Neural cell (in vitro differentiated cells): ENCODE results near the gene NHS. TPM values are rescaled to one million over a fixed set of nuclear protein-coding genes. Genes with fewer than 3 reads are reported as not detected.
"Not testable (repeated sequence)": the region's sequence is repeated elsewhere in the genome, so short reads cannot be mapped to it uniquely, and the experiment has no call there.

Experiments used
- H2AFZ ChIP-seq: fragments of 200-600, 300-800 bp; sonication (generic), shearing (Covaris generic); 2 replicates; pipeline ENCODE4 v1.6.0; 2014; ENCODE audit warnings: low read depth, mild to moderate bottlenecking, antibody characterized with exemption, low read length, moderate library complexity
- H3F3A ChIP-seq: fragments of 200-600 bp; shearing (Covaris generic); 2 replicates; pipeline ENCODE4 v1.6.1; 2016; ENCODE audit warnings: mild to moderate bottlenecking, moderate library complexity, mixed read lengths, antibody characterized with exemption, low read length; ENCODE audit not compliant: insufficient read depth, poor library complexity, severe bottlenecking
- H3K27ac ChIP-seq: fragments of 200-600, 300-800 bp; sonication (generic), shearing (Covaris generic); 2 replicates; pipeline ENCODE4 v1.5.1; 2014; ENCODE audit warnings: mild to moderate bottlenecking, low read length, moderate library complexity
- H3K27me3 ChIP-seq: fragments of 300-800, 200-600 bp; sonication (generic), shearing (Covaris generic); 2 replicates; pipeline ENCODE4 v1.6.0; 2014; ENCODE audit warnings: mild to moderate bottlenecking, low read depth, low read length, moderate library complexity; ENCODE audit not compliant: insufficient read depth
- H3K36me3 ChIP-seq: fragments of 300-800, 200-600 bp; sonication (generic), shearing (Covaris generic); 2 replicates; pipeline ENCODE4 v1.5.1; 2014; ENCODE audit warnings: mild to moderate bottlenecking, antibody characterized with exemption, low read length, moderate library complexity; ENCODE audit not compliant: insufficient read depth
- H3K4me2 ChIP-seq: fragments of 300-800, 200-600 bp; sonication (generic), shearing (Covaris generic); 2 replicates; pipeline ENCODE4 v1.6.0; 2014; ENCODE audit warnings: mild to moderate bottlenecking, low read length
- H3K4me3 ChIP-seq: fragments of 300-800, 200-600 bp; sonication (generic), shearing (Covaris generic); 2 replicates; pipeline ENCODE4 v1.5.1; 2014; ENCODE audit warnings: mild to moderate bottlenecking, low read length, moderate library complexity
- H3K79me2 ChIP-seq: fragments of 200-600 bp; shearing (Covaris generic); replicated peaks from 2 replicates; pipeline ENCODE4 v1.6.0; 2014; ENCODE audit warnings: mild to moderate bottlenecking, low read length, moderate library complexity; ENCODE audit not compliant: insufficient read depth
- H3K9ac ChIP-seq: fragments of 300-800, 200-600 bp; sonication (generic), shearing (Covaris generic); 2 replicates; pipeline ENCODE4 v1.6.1; 2016; ENCODE audit warnings: mild to moderate bottlenecking, low read length, mixed read lengths
- H3K9me2 ChIP-seq: fragments of 200-600 bp; shearing (Covaris generic); 2 replicates; pipeline ENCODE4 v1.6.1; 2016; ENCODE audit warnings: mild to moderate bottlenecking, low read length, mixed read lengths; ENCODE audit not compliant: insufficient read depth
- H3K9me3 ChIP-seq: fragments of 200-600, 300-800 bp; sonication (generic), shearing (Covaris generic); 2 replicates; pipeline ENCODE4 v1.6.1; 2016; ENCODE audit warnings: mild to moderate bottlenecking, mixed run types, low read length, moderate library complexity, mixed read lengths
- H4K20me1 ChIP-seq: fragments of 200-600 bp; shearing (Covaris generic); 2 replicates; pipeline ENCODE4 v1.6.1; 2016; ENCODE audit warnings: mild to moderate bottlenecking, mixed run types; ENCODE audit not compliant: insufficient read depth
- CTCF ChIP-seq: fragments of 450-650 bp; IDR thresholded peaks from 2 replicates; pipeline ENCODE4 v1.5.1; 2014; ENCODE audit warnings: antibody characterized with exemption, mild to moderate bottlenecking, moderate library complexity; ENCODE audit not compliant: poor library complexity, severe bottlenecking
- EZH2 ChIP-seq: fragments of 200-600, 300-800 bp; shearing (Covaris generic), sonication (generic); IDR thresholded peaks from 2 replicates; pipeline ENCODE4 v1.6.1; 2014; ENCODE audit warnings: antibody characterized with exemption, low read length, borderline replicate concordance, mild to moderate bottlenecking; ENCODE audit not compliant: insufficient read depth, poor library complexity, severe bottlenecking
- POLR2AphosphoS5 ChIP-seq: IDR thresholded peaks from 2 replicates; pipeline ENCODE4 v1.6.1; 2012
- RAD21 ChIP-seq: fragments of 450-650 bp; conservative IDR thresholded peaks from 2 replicates; pipeline ENCODE4 v1.6.1; 2014; ENCODE audit warnings: antibody characterized with exemption, mild to moderate bottlenecking, moderate library complexity
- REST ChIP-seq: IDR thresholded peaks from 2 replicates; pipeline ENCODE4 v1.6.1; 2012; ENCODE audit warnings: borderline replicate concordance
- SMC3 ChIP-seq: fragments of 450-650 bp; conservative IDR thresholded peaks from 2 replicates; pipeline ENCODE4 v1.6.1; 2014; ENCODE audit warnings: antibody characterized with exemption, mild to moderate bottlenecking, moderate library complexity; ENCODE audit not compliant: poor library complexity
- TAF1 ChIP-seq: IDR thresholded peaks from 2 replicates; pipeline ENCODE4 v1.6.1; 2012; ENCODE audit warnings: low read depth
- polyA plus RNA-seq: library from polyadenylated mRNA; depleted of rRNA; stranded (reverse); fragments of >200 nt; gene quantifications from 2 replicates; pipeline ENCODE4 v1.2.3, GENCODE V29; 2014

NHS gene
- polyA plus RNA-seq, 1 donor from 2014 or later, result 1.9 TPM

- Histone ChIP-seq H2AFZ (no peak overlapping the region), H3K9ac (no peak overlapping the region), H3K9me3 (no peaks in the 10 kb centered on the region), H3K27me3 (no peaks in the 10 kb centered on the region), H3K36me3 (no peaks in the 10 kb centered on the region), H3F3A (no peaks in the 10 kb centered on the region), H3K79me2 (no peaks in the 10 kb centered on the region), H4K20me1 (no peaks in the 10 kb centered on the region), H3K4me3 (no peak overlapping the region), H3K27ac (no peak overlapping the region), H3K9me2 (no peaks in the 10 kb centered on the region), H3K4me2 (no peak overlapping the region)
- no peak for TF ChIP-seq EZH2
- no peak for TF ChIP-seq TAF1
These were observed 68.6 kb downstream of the NHS start for GRCh38 chrX:17443556-17443955.

GRCh38 chrX:17446269-17446668 is 71.3 kb downstream of the NHS start:
- H3K9ac ChIP-seq, H3K79me2 ChIP-seq, H2AFZ ChIP-seq, H3K4me3 ChIP-seq, H3K9me2 ChIP-seq, H3K4me2 ChIP-seq, H3K27ac ChIP-seq, H3K9me3 ChIP-seq, H3K36me3 ChIP-seq, H3K27me3 ChIP-seq, H4K20me1 ChIP-seq, H3F3A ChIP-seq: not testable (repeated sequence)

GRCh38 chrX:17448188-17448587 is 73.2 kb downstream of the NHS start:
- no peaks in the 10 kb centered on the region for H3K9me3 ChIP-seq
- no peak for TF ChIP-seq REST
- H3K9me2 ChIP-seq, result no peaks in the 10 kb centered on the region
- no peak overlapping the region for H2AFZ ChIP-seq
- no peak overlapping the region for H3K27ac ChIP-seq
- H3K27me3 ChIP-seq, result no peaks in the 10 kb centered on the region
- no peaks in the 10 kb centered on the region for H3K79me2 ChIP-seq
- H4K20me1 ChIP-seq, result no peaks in the 10 kb centered on the region
- no peak overlapping the region for H3K9ac ChIP-seq
- H3K4me2 ChIP-seq, result no peak overlapping the region
- H3F3A ChIP-seq, result no peaks in the 10 kb centered on the region
- no peaks in the 10 kb centered on the region for H3K36me3 ChIP-seq
- H3K4me3 ChIP-seq, result no peak overlapping the region

GRCh38 chrX:17449866-17450265 is 74.9 kb downstream of the NHS start:
- TF ChIP-seq RAD21 (no peak), SMC3 (no peak), CTCF (no peak), POLR2AphosphoS5 (no peak), REST (no peak)
- H3F3A ChIP-seq, result no peaks in the 10 kb centered on the region
- H3K27ac ChIP-seq, result no peak overlapping the region
- no peak overlapping the region for H2AFZ ChIP-seq
- H3K9ac ChIP-seq, result no peak overlapping the region
- H3K9me2 ChIP-seq, result no peaks in the 10 kb centered on the region
- H3K4me3 ChIP-seq, result no peak overlapping the region
- H4K20me1 ChIP-seq, result no peaks in the 10 kb centered on the region
- no peaks in the 10 kb centered on the region for H3K36me3 ChIP-seq
- no peaks in the 10 kb centered on the region for H3K27me3 ChIP-seq
- H3K9me3 ChIP-seq, result no peaks in the 10 kb centered on the region
- H3K79me2 ChIP-seq, result no peaks in the 10 kb centered on the region
- no peak overlapping the region for H3K4me2 ChIP-seq
